K562 (cell line): ENCODE results near the gene H2BK1. TPM values are rescaled to one million over a fixed set of nuclear protein-coding genes. Genes with fewer than 3 reads are reported as not detected.

Source experiments
- ZNF239 ChIP-seq: fragments of 250-450 bp; sonication (Bioruptor Pico); IDR thresholded peaks from 2 replicates; pipeline ENCODE4 v1.4.0; 2020; ENCODE audit warnings: mild to moderate bottlenecking
- ZNF3 ChIP-seq: fragments of 250-450 bp; sonication (Bioruptor Pico); IDR thresholded peaks from 2 replicates; pipeline ENCODE4 v1.5.0; 2021; ENCODE audit warnings: mild to moderate bottlenecking, moderate library complexity
- ZNF347 ChIP-seq: fragments of 450-650 bp; formaldehyde crosslinking; IDR thresholded peaks from 2 replicates; pipeline ENCODE4 v1.4.0; 2020; ENCODE audit warnings: low read depth, mild to moderate bottlenecking, moderate library complexity
- ZNF609 ChIP-seq: sonication (generic); formaldehyde crosslinking; IDR thresholded peaks from 2 replicates; pipeline ENCODE4 v1.8.1; 2023; ENCODE audit warnings: missing genetic modification reagents, mild to moderate bottlenecking, borderline replicate concordance
- polyA plus RNA-seq, 8 experiments: library from polyadenylated mRNA; depleted of rRNA in 4 of 8; stranded (reverse) in 5 of 8; unstranded in 3 of 8; fragments of >200 nt; fragmentation: Nextera tagmentation in 2 of 8; fragmentation: Illumina TruSeq in 1 of 8; extraction: Ambion mirVana in 2 of 8; extraction: Trizol in 1 of 8; gene quantifications; 2 replicates each; pipeline versions ENCODE4 v1.2.1 to v1.2.3, GENCODE V29; 2011 to 2014; ENCODE audit warnings: inconsistent platforms in 1 of 8, missing spikeins in 1 of 8
- total RNA-seq, 7 experiments: library from RNA; depleted of rRNA in 6 of 7; stranded (reverse); fragments of >200 nt in 6 of 7; fragmentation: Illumina TruSeq in 2 of 7; extraction: Trizol in 2 of 7; gene quantifications; 2 replicates each; pipeline versions ENCODE4 v1.2.1 to v1.2.3, GENCODE V29; 2011 to 2021; ENCODE audit warnings: low replicate concordance in 1 of 7

Gene H2BK1
- total and polyA plus RNA-seq, 9 of the 15 experiments (the other 6 are each of a cell fraction or from before 2014, with no cell fraction given) = not detected

GRCh38 chr7:151232091-151232916, 22.0 kb upstream of the H2BK1 start, which contains the start of gene CHPF2 (continued):
- no peak; the same call in 1 of the 2 replicates for TF ChIP-seq ZNF609 (CRISPR knock-in tag)
- TF ChIP-seq ZNF239 = no peak
- no peak for TF ChIP-seq ZNF347 (CRISPR knock-in tag)
- TF ChIP-seq ZNF3 (CRISPR knock-in tag) = no peak
